T-helper 2 cell (primary cell): ENCODE data around the gene TMEM273.

Experiments used
- DNase-seq, 5 experiments: peaks; one replicate each; pipeline versions ENCODE4 v3.0.0 to v3.0.0-alpha.2; 2012 to 2022
- total RNA-seq, 2 donors: gene quantifications; one replicate each; lab custom pipeline; 2026; lab: John Stamatoyannopoulos, UW

Gene TMEM273, protein sequence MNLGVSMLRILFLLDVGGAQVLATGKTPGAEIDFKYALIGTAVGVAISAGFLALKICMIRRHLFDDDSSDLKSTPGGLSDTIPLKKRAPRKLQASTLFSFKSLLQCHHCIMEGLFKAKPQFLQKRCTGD
- 12.5 to 19.0 reads per million in 2 donors for total RNA-seq

- DNase-seq: peak in 2 of 5 experiments; percentile 33 to 82
These were observed at the start of gene TMEM273 for GRCh38 chr10:49187950-49188761. TSS of gene TMEM273 (minus strand) at chr10:49188391. CDS start at chr10:49188336, 55 bp downstream.

- DNase-seq: no peak
These were observed 49.8 kb upstream of the TMEM273 start for GRCh38 chr10:49237985-49238384.

DNA sequence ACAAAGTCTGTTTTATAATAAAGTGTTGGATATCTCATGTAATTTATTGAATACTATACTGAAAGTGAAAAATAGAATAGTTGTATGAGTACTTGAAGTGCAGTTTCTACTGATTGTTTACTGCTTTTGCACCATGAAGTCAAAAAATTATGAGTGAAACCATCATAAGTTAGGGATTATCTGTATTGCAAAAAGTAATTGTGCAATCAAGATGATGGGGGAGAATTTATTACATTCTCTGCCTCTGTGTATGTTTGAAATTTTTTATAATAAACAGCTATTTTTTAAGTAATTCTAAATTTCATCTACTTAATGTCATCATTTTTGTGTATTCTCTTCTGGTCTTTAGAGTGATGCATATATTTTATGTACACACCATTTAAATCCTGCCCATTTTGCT lies 47.2 kb upstream of the TMEM273 start:
- DNase-seq: no peak

DNA sequence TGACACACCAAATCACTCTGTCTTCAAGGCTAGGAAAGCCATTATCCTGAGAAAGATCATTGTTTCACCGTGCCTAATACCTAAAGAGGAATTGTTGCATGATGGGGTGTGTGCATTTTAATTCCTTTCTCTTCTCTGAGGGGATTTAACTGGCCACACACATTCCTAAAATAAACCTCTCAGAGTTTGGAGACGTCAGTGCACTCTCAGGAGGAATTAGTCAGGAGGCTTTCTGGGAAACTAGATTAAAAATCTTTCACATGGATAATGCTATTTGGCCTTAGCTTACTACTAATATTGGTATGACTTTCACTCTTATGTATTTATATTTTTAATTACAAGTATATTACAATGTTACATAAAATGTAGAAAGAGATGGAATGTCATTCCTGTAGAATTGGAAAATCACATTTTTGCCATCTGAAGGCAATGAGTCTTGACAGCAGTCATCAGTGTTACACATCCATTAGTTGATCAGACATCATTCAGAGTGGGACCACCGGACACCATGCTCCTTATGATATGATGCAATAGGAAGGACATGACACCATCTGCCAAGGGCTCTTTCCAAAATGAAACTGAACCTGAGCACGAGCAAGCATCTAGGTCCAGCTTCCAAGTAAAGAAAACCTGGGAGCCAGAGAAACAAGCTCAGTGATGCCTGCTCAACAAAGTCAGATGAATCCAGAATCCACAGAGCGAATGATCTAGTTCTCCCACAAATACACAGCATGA lies 43.1 kb upstream of the TMEM273 start:
- no peak for DNase-seq

DNA sequence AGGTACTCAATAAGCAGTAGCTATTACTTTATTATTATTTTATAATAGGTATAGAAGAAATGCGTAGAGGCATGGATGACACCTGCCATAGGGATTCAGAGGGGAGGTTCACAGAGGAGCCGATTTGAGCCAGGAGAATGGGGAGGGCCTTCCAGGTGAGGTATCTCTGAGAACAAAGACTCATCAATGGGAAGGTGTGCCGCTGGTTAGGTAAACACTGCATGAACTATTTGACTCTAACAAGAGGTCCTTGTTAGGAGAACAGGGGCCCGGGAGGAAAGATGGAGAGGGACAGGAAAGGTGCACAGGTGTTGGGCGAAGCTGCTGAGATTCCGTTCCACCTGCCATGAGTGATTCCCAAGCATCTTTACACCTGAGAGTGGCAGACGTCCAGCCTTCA lies 41.8 kb upstream of the TMEM273 start:
- DNase-seq: no peak

GRCh38 chr10:49228677-49229076 lies 40.5 kb upstream of the TMEM273 start:
- no peak for DNase-seq

GRCh38 chr10:49227406-49227805 lies 39.2 kb upstream of the TMEM273 start:
- DNase-seq: no peak

- DNase-seq: no peak
These were observed 38.4 kb upstream of the TMEM273 start for GRCh38 chr10:49226594-49226993.

DNA sequence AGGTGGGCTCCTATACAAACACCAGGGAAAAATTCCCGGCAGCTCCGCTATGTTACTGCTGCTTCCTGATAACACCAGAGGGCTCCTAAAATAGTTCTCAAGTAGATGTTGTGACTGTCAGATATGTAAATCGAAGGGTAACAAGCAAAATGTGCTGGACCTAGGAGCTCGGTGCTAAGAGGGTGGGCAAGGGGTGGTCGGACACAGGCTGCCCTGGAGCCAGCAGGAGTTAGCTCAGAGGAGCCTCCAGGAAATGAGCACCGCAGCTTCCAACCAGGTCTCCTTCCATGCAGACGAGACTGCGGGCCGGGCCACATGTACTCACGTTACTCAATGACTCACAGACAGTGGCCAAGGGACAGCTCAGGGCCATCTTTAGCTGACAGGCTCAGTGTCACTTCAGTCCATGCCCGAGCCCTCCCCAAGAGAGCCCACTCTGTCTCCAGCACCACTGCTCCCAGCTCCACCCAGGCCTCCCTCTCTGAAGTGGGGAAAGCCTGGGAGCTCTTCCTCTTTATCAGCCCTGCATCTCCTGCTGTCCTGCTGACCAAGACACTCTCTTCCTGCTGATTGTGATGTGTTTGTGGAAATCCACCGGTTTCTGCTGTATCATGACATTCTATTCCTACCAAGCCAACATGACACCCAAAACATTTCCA lies 37.2 kb upstream of the TMEM273 start:
- no peak for DNase-seq

GRCh38 chr10:49223205-49223604 lies 35.0 kb upstream of the TMEM273 start:
- no peak for DNase-seq

GRCh38 chr10:49222170-49222569 lies 34.0 kb upstream of the TMEM273 start:
- DNase-seq: no peak

GRCh38 chr10:49220679-49221078 lies 32.5 kb upstream of the TMEM273 start:
- no peak for DNase-seq

- no peak for DNase-seq
These were observed 31.8 kb upstream of the TMEM273 start for GRCh38 chr10:49220031-49220430.

- no peak for DNase-seq
These were observed 31.1 kb upstream of the TMEM273 start for GRCh38 chr10:49219248-49219647.

- DNase-seq: no peak
These were observed 30.3 kb upstream of the TMEM273 start for GRCh38 chr10:49218480-49218879.

DNA sequence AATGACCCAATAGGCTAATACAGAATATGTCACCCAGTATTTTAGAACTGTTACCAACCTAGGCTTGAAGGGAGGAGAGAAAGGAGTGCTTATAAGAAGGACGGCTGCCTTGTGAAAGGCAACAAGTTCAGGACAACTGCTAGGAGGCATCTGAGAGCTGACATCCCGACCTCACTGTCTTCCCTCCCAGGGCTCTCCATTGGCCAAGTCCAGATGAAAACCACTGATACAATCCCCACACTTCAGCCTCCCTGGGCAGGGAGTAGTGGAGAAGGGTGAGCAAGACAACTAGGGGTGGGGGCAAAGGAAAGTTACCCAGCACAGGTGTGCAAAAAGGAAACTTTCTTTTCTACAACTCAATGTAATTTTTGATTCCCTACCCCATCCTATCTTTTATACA lies 29.5 kb upstream of the TMEM273 start:
- no peak for DNase-seq

GRCh38 chr10:49213211-49213610 lies 25.0 kb upstream of the TMEM273 start:
- no peak for DNase-seq

GRCh38 chr10:49212783-49213182 lies 24.6 kb upstream of the TMEM273 start:
- no peak for DNase-seq

DNA sequence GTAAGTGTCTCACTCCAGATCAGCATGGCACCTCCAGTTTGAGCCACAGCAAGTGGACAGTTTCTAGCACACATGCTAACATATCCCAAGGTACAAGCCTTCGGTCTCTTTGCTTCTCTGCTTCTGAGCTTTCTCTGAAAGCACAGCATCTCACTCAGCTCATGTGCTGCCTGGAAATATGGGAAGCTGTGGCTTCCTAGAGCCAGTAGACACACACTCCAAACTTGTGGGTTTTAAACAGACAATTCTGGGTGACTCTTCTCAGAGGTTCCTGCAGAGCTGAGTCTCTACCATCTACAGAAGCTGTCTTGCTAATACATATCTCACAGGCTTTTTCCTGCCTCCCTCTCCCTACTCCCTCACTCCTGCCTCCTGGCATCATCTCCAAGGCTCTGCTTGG lies 23.9 kb upstream of the TMEM273 start:
- DNase-seq: no peak

DNA sequence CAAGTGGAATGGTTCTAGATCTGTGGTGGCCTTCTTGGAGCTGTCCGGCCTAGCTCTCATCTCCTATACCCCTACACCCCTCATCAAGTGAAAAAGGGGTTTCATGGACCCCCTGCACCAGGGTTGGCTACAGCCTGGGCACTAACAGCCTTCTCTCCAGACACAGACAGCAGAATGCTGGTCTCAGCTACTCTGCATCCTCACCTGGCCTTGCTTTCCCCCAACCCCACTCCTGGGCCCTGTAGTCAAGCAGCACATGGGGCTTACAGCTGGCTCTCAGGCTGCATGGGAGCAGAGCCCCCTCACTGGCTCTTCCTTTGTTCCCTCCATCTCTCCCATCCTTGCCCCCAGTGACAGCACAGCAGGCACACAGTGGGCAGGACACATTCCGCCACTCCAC lies 20.8 kb upstream of the TMEM273 start:
- no peak for DNase-seq

- no peak for DNase-seq
These were observed 19.8 kb upstream of the TMEM273 start for GRCh38 chr10:49207936-49208487.

DNA sequence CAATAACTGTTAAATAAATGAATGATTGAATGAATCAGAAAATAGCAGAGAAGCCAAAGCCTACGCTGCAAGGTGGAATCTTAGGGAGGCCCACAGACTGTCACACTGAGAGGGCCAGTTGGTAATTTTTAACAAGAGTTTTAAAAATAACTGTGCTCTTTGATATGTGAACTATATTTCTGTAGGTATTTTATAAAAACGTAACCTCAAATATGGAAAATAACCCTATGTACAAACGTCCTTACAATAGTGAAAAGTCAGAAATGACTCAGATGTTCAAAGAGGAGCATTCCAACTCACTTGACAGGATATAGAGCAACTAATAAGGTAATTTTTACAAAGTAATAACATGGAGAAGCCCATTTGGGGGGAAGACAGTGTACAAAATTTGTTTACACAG lies 18.9 kb upstream of the TMEM273 start:
- no peak for DNase-seq

- no peak for DNase-seq
These were observed 17.0 kb upstream of the TMEM273 start for GRCh38 chr10:49205206-49205605.
